ENCODE results near the gene COL25A1.

DNA sequence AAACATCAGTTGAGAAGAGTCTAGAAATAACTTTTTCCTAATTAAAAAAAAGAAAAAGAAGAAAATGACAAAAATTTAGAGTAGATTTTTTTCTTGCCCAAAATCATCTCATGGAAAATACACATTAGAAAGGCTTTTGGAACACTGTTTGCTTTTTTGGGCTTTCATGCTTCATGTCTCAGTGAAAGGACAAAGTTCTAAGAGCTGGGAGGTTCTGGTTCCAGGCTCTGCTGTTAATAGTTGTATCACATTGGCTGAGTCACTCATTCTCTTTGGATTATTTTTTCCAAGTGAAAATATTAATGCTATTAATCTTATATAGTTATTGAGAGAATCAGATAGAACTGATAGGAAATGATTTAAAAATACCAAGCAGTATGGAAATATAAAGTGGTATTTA is 506.7 kb downstream of the COL25A1 start:
- TF ChIP-seq CTCF (conservative IDR thresholded peaks at IDR 0.05) (no peak), ZFX (IDR thresholded peaks at IDR 0.05) (no peak)
